DND-41 (cell line): ENCODE data around the gene NEAT1.

Experiments used
- ATAC-seq: fragments of 200-7000 bp; cut with Tn5 transposase; 3 replicates; pipeline ENCODE4 v1.9.1; 2021; ENCODE audit warnings: low read depth; ENCODE audit not compliant: insufficient read depth
- DNase-seq: peaks from one replicate; pipeline ENCODE4 v3.0.0-alpha.2; 2020
- H2AFZ ChIP-seq: 2 replicates; pipeline ENCODE4 v1.6.0; 2012; ENCODE audit warnings: low read depth, low read length
- H3K27ac ChIP-seq: 2 replicates; pipeline ENCODE4 v1.5.1; 2012; ENCODE audit warnings: low read length, inconsistent platforms
- H3K27me3 ChIP-seq: fragments of 200-600 bp; sonication (generic); 2 replicates; pipeline ENCODE4 v1.6.0; 2012; ENCODE audit warnings: low read length, mild to moderate bottlenecking, inconsistent platforms; ENCODE audit not compliant: insufficient read depth, poor library complexity
- H3K36me3 ChIP-seq: 2 replicates; pipeline ENCODE4 v1.5.1; 2012; ENCODE audit warnings: low read length, inconsistent platforms; ENCODE audit not compliant: insufficient read depth
- H3K4me1 ChIP-seq: 2 replicates; pipeline ENCODE4 v1.5.1; 2012; ENCODE audit warnings: mild to moderate bottlenecking, low read length; ENCODE audit not compliant: insufficient read depth
- H3K4me2 ChIP-seq: 2 replicates; pipeline ENCODE4 v1.6.0; 2012; ENCODE audit warnings: mild to moderate bottlenecking, moderate library complexity, low read length, inconsistent platforms; ENCODE audit not compliant: insufficient read depth
- H3K4me3 ChIP-seq, 2 experiments: fragments of 200-600 bp in 1 of 2; shearing (Covaris generic) in 1 of 2; 2 replicates each; pipeline ENCODE4 v1.5.1; 2012 to 2016; ENCODE audit warnings: inconsistent platforms in 2 of 2, low read length in 2 of 2, mild to moderate bottlenecking in 2 of 2, low read depth in 1 of 2, moderate library complexity in 1 of 2
- H3K79me2 ChIP-seq: 2 replicates; pipeline ENCODE4 v1.6.0; 2012; ENCODE audit warnings: low read length, inconsistent platforms; ENCODE audit not compliant: insufficient read depth
- H3K9ac ChIP-seq: 2 replicates; pipeline ENCODE4 v1.6.0; 2012; ENCODE audit warnings: low read depth, mild to moderate bottlenecking, inconsistent platforms, low read length, moderate library complexity
- H3K9me3 ChIP-seq: 2 replicates; pipeline ENCODE4 v1.5.1; 2012; ENCODE audit warnings: low read length, moderate library complexity, mild to moderate bottlenecking, inconsistent platforms; ENCODE audit not compliant: insufficient read depth, severe bottlenecking
- H4K20me1 ChIP-seq: 2 replicates; pipeline ENCODE4 v1.6.0; 2012; ENCODE audit warnings: low read length; ENCODE audit not compliant: insufficient read depth
- EZH2 ChIP-seq: IDR thresholded peaks from 3 replicates; pipeline ENCODE4 v1.6.1; 2012; ENCODE audit warnings: borderline replicate concordance, low read depth, mild to moderate bottlenecking, moderate library complexity, low read length, inconsistent platforms; ENCODE audit not compliant: severe bottlenecking
- TF ChIP-seq, protein P1 (sequence below): IDR thresholded peaks from 2 replicates; pipeline ENCODE4 v1.5.1; 2012; ENCODE audit warnings: borderline replicate concordance, low read length, moderate library complexity, mild to moderate bottlenecking; ENCODE audit not compliant: poor library complexity, severe bottlenecking; ENCODE audit errors: extremely low read depth

The NEAT1 gene

DNA sequence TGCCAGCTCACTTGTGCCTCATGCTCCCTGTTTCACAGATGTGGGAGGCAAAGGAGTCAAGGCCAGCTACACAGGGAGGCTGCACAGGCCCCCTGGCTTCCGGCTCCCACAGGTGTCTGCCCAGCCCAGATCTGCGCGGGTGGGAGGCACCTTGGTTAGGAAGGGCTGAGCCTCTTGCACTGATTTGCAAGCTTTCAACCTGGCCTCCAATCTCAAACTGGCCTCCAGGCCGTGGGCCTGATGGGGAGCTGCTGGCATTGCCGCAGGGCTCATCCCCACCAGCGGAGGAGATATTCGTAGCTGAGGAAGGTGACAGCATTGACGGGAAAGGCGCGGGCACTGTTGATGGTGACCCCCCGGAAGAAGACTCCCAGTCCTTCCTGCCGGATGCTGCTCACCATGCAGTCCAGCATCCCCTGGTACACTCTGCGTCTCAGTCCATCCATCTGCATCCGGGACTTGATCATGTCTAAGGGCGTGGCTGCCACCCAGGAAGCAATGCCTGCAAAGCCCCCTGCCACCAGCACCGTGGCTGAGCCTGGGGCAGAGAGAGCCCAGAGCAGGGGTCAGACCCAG, 46.4 kb upstream of the NEAT1 start:
- no peak for DNase-seq
- no peaks in the 10 kb centered on the region for H3K9me3 ChIP-seq
- no peak overlapping the region for H3K4me3 ChIP-seq
- H3K9ac ChIP-seq: no peak overlapping the region
- no peak overlapping the region for H3K27ac ChIP-seq
- H3K79me2 ChIP-seq: peaks cover 13% of the 10 kb centered on the region
- H2AFZ ChIP-seq: no peak overlapping the region
- H3K36me3 ChIP-seq: no peaks in the 10 kb centered on the region
- H3K4me2 ChIP-seq: no peak overlapping the region
- no peak for ATAC-seq
- H3K4me1 ChIP-seq: peaks cover 10% of the 10 kb centered on the region
- H3K27me3 ChIP-seq: no peaks in the 10 kb centered on the region
- TF ChIP-seq EZH2: no peak
- TF ChIP-seq, protein P1, sequence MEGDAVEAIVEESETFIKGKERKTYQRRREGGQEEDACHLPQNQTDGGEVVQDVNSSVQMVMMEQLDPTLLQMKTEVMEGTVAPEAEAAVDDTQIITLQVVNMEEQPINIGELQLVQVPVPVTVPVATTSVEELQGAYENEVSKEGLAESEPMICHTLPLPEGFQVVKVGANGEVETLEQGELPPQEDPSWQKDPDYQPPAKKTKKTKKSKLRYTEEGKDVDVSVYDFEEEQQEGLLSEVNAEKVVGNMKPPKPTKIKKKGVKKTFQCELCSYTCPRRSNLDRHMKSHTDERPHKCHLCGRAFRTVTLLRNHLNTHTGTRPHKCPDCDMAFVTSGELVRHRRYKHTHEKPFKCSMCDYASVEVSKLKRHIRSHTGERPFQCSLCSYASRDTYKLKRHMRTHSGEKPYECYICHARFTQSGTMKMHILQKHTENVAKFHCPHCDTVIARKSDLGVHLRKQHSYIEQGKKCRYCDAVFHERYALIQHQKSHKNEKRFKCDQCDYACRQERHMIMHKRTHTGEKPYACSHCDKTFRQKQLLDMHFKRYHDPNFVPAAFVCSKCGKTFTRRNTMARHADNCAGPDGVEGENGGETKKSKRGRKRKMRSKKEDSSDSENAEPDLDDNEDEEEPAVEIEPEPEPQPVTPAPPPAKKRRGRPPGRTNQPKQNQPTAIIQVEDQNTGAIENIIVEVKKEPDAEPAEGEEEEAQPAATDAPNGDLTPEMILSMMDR: no peak
- H4K20me1 ChIP-seq: no peaks in the 10 kb centered on the region

DNA sequence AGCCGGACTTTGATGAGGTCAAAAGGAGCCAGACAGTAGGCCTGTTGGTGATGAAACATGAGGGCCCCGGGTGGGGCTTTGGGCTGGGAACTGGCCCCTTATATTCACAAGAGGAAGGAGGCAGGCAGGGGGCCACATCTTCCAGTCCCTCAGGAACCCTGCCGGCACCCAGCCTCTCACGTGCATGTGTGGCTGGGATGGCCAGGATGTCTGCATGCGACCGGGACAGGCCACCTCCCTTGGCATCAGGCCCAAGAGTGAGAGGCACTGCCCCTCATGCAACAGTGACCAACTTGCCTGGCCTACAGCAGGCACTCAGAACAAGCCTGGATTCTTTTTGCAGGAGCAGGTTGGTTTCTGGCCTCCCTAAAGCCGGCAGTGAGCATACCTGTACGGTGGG, 45.6 kb upstream of the NEAT1 start:
- TF ChIP-seq, protein P1: no peak
- TF ChIP-seq EZH2: no peak
- no peaks in the 10 kb centered on the region for H3K9me3 ChIP-seq
- H3K4me2 ChIP-seq: no peak overlapping the region
- no peak overlapping the region for H2AFZ ChIP-seq
- H3K4me3 ChIP-seq: no peak overlapping the region
- no peak overlapping the region for H3K9ac ChIP-seq
- DNase-seq (no peak), ATAC-seq (no peak)
- H3K27ac ChIP-seq: no peak overlapping the region
- H3K79me2 ChIP-seq: peaks cover 14% of the 10 kb centered on the region
- H4K20me1 ChIP-seq: no peaks in the 10 kb centered on the region
- no peaks in the 10 kb centered on the region for H3K36me3 ChIP-seq
- peaks cover 17% of the 10 kb centered on the region for H3K4me1 ChIP-seq
- no peaks in the 10 kb centered on the region for H3K27me3 ChIP-seq

DNA sequence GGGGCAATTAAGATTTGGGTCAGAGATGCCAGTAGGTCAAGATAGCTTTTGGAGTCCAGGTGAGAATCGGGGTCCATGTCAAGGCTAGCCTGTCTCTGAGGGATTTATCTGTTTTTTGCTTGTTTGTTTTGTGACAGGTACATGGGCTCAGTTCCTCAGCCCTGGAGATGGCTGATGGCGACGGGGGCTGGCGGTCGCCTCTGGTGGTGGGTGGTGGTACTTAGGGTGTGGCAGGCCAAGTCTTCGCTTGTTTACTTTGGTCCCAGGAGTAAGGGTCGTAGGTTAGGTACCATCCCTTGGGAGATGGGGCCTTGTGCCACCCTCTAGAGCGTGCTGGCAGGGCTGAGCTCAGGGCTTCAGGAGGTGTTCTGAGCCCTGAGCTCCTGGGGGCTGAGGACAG, 44.8 kb upstream of the NEAT1 start:
- no peak overlapping the region for H2AFZ ChIP-seq
- H3K79me2 ChIP-seq: peaks cover 15% of the 10 kb centered on the region
- no peak for TF ChIP-seq EZH2
- TF ChIP-seq, protein P1: no peak
- peaks cover 24% of the 10 kb centered on the region for H3K4me1 ChIP-seq
- H3K4me2 ChIP-seq: no peak overlapping the region
- no peak overlapping the region for H3K27ac ChIP-seq
- no peak for DNase-seq
- H3K9ac ChIP-seq: no peak overlapping the region
- no peaks in the 10 kb centered on the region for H3K9me3 ChIP-seq
- H3K4me3 ChIP-seq: no peak overlapping the region
- H3K36me3 ChIP-seq: no peaks in the 10 kb centered on the region
- no peaks in the 10 kb centered on the region for H3K27me3 ChIP-seq
- no peak for ATAC-seq
- H4K20me1 ChIP-seq: no peaks in the 10 kb centered on the region
